Stimulated activated effector memory CD8-positive, alpha-beta T cell treated with anti-CD3 and anti-CD28 coated beads, Interleukin-12 subunit alpha, Interleukin-12 subunit beta, amount 100 ng/mL, for 72 hours (primary cell): Measurements from ENCODE around the gene FKBP15.
"Not testable (repeated sequence)": the region's sequence is repeated elsewhere in the genome, so short reads cannot be mapped to it uniquely, and the experiment has no call there.

Experiments
- ATAC-seq: fragments of 150-1000 bp; cut with Tn5 transposase; 2 replicates; pipeline ENCODE4 v1.10.0; 2021
- DNase-seq, 2 donors: peaks; one replicate each; pipeline ENCODE4 v3.0.0; 2021 to 2022; ENCODE audit warnings: low spot score in 2 of 2
- H3K27ac Mint-ChIP-seq: one replicate; pipeline ENCODE4 v1.8.0; 2022; ENCODE audit warnings: mild to moderate bottlenecking, mixed read lengths
- H3K36me3 Mint-ChIP-seq: one replicate; pipeline ENCODE4 v1.8.0; 2022; ENCODE audit warnings: mild to moderate bottlenecking, mixed read lengths
- H3K4me1 Mint-ChIP-seq: one replicate; pipeline ENCODE4 v1.8.0; 2022; ENCODE audit warnings: mixed read lengths
- H3K4me3 Mint-ChIP-seq: one replicate; pipeline ENCODE4 v1.8.0; 2022; ENCODE audit warnings: mild to moderate bottlenecking, mixed read lengths
- H3K9me3 Mint-ChIP-seq: one replicate; pipeline ENCODE4 v1.8.0; 2022; ENCODE audit warnings: mixed read lengths

FKBP15 gene, protein sequence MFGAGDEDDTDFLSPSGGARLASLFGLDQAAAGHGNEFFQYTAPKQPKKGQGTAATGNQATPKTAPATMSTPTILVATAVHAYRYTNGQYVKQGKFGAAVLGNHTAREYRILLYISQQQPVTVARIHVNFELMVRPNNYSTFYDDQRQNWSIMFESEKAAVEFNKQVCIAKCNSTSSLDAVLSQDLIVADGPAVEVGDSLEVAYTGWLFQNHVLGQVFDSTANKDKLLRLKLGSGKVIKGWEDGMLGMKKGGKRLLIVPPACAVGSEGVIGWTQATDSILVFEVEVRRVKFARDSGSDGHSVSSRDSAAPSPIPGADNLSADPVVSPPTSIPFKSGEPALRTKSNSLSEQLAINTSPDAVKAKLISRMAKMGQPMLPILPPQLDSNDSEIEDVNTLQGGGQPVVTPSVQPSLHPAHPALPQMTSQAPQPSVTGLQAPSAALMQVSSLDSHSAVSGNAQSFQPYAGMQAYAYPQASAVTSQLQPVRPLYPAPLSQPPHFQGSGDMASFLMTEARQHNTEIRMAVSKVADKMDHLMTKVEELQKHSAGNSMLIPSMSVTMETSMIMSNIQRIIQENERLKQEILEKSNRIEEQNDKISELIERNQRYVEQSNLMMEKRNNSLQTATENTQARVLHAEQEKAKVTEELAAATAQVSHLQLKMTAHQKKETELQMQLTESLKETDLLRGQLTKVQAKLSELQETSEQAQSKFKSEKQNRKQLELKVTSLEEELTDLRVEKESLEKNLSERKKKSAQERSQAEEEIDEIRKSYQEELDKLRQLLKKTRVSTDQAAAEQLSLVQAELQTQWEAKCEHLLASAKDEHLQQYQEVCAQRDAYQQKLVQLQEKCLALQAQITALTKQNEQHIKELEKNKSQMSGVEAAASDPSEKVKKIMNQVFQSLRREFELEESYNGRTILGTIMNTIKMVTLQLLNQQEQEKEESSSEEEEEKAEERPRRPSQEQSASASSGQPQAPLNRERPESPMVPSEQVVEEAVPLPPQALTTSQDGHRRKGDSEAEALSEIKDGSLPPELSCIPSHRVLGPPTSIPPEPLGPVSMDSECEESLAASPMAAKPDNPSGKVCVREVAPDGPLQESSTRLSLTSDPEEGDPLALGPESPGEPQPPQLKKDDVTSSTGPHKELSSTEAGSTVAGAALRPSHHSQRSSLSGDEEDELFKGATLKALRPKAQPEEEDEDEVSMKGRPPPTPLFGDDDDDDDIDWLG

DNA sequence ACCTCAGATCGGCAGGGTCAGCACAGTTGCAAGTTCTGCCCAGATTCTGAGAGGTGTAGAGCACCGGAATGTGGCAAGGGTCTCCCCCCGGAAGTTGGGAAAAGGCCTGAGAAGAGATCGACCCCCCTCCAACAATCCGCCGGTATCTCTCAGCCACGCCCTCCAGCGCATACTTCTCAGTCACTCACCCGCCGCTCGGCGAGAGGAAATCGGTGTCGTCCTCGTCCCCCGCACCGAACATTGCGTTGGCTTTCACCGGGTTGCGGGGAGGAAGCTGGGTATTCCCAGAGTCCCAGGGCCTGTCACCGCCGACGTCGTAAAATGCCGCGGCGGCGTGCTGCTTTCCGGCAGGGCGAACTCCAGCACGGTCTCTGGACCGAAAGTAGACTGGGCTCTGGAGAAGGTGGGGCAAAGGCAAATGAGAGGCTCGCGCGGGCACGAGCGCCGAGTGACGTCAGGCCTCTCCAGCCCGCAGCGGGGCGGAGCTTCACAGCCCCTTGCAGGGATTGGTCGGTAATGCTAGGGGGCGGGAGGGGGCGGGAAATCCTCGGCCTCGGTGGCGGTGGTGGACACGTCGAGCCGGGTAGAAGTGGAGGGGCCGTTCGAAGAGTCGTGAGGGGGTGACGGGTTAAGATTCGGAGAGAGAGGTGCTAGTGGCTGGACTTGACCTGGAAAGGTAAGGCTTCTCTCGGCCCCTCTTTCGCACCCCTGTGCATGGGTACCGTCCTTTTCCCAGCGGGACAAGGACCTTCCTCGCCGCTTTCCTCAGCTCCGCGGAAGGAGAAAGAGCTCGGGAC lies at the start of gene FKBP15, which contains the start of gene SLC31A1:
Gene FKBP15 (minus strand): TSS at position 275 of the 797 bp plus-strand sequence. CDS start 34 bp downstream, at position 241.
Gene SLC31A1 (plus strand): TSS at position 542 of the 797 bp plus-strand sequence. CDS start 34,605 bp downstream, outside the sequence.
- Mint-ChIP-seq H3K27ac (peak within 1 kb of the TSS; percentile 95), H3K9me3 (no peaks in the 10 kb centered on the region), H3K36me3 (peaks cover 37% of the 10 kb centered on the region), H3K4me3 (peak within 1 kb of the TSS; percentile 93), H3K4me1 (peaks cover 19% of the 10 kb centered on the region)
- peak; percentile 95 for ATAC-seq
- peak; percentile 92 to 97 for DNase-seq

DNA sequence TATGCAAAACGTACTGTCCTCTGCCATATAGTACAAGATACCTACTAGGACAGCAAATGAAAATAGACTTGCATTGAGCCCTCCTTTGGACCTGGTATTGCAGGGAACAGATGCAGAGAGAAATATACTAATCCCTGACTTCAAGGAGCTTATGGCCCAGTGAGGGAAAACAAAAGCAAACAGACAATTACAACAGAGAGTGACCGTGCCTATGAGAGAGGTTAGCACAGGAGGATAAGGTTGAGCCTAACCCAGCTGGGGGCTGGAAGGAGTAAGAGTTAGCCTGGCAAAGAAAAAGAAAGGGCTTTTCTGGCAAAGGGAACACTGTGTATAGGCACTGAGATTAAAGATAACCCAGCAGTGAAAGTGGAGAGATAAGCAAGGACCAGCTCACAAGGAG lies 48.8 kb upstream of the FKBP15 start:
- H3K4me1 Mint-ChIP-seq: peaks cover 18% of the 10 kb centered on the region
- H3K4me3 Mint-ChIP-seq: no peak overlapping the region
- peaks cover 87% of the 10 kb centered on the region for H3K36me3 Mint-ChIP-seq
- H3K9me3 Mint-ChIP-seq: no peaks in the 10 kb centered on the region
- H3K27ac Mint-ChIP-seq: peak overlapping the region; percentile 21
- DNase-seq: no peak
- ATAC-seq: no peak

DNA sequence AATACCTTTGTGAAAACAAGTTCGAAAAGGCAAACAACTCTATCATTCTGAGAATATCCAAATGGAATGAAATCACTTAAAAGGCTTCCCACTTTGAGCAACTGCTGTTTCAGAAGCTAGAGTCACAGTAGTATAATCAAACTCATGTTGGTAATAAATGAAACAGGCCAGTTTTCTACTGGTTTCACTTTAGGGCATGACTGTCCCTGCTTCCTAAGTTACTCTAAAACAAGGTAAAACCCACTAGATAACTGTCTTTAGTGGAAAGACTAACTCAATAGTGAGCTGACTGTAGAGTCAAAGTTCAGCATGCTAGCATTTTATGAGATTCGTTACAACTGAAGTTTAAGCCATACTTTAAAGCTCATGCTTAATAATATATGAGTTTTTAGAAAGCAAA lies 48.3 kb upstream of the FKBP15 start:
- DNase-seq (no peak), ATAC-seq (peak; percentile 87)
- no peaks in the 10 kb centered on the region for H3K9me3 Mint-ChIP-seq
- H3K27ac Mint-ChIP-seq: peak overlapping the region; percentile 21
- H3K36me3 Mint-ChIP-seq: peaks cover 92% of the 10 kb centered on the region
- peaks cover 16% of the 10 kb centered on the region for H3K4me1 Mint-ChIP-seq
- H3K4me3 Mint-ChIP-seq: no peak overlapping the region

DNA sequence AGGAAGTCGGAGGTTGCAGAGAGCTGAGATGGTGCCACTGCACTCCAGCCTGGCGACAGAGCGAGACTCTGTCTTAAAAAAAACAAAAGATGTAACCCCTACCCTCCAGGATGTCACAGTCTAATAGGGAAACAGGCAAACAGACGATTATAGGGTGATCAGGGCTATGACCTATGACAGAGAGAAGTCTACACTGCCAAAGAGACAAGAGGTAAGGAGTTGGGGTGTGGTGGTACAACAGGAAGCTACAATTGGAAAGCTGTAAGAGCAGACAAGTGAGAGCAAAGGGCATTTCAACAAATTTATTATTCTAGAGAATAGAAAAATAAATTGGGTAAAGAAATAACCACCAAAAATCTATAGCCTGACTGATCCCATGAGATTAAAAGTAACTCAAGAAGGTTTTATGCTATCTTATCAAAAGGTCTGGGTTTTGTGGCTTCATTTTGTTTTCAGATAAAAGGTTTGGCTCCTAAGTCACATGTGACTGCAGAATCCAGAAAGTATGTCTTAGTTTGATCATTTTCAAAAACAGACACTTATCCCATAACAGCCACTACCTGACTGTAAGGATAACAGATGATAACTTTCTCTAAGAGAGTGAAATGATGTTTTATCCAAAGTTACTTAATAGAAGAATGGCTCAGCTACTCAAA lies 47.0 kb upstream of the FKBP15 start:
- Mint-ChIP-seq H3K27ac (peak overlapping the region; percentile 69), H3K4me3 (no peak overlapping the region), H3K4me1 (peaks cover 12% of the 10 kb centered on the region), H3K9me3 (no peaks in the 10 kb centered on the region), H3K36me3 (peaks cover 89% of the 10 kb centered on the region)
- ATAC-seq (no peak), DNase-seq (no peak)

DNA sequence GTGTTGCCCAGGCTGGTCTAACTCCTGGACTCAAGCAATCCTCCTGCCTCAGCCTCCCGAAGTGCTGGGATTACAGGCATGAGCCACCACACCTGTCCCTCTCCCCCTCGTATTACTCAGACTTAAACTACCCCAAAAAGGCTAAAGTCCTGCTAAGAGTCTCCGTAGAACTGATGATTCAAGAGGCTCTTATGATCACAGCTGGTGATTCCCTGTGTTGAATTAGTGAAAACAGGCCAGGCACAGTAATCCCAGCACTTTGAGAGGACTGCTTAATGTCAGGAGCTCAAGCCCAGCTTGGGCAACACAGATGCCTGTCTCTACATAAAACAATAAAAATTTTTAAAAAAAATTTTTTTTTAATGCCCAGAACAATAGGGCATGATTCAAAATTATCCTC lies 45.1 kb upstream of the FKBP15 start:
- Mint-ChIP-seq H3K36me3 (peaks cover 72% of the 10 kb centered on the region), H3K27ac (no peak overlapping the region), H3K4me1 (peaks cover 12% of the 10 kb centered on the region), H3K4me3 (no peak overlapping the region), H3K9me3 (no peaks in the 10 kb centered on the region)
- DNase-seq (no peak), ATAC-seq (no peak)

DNA sequence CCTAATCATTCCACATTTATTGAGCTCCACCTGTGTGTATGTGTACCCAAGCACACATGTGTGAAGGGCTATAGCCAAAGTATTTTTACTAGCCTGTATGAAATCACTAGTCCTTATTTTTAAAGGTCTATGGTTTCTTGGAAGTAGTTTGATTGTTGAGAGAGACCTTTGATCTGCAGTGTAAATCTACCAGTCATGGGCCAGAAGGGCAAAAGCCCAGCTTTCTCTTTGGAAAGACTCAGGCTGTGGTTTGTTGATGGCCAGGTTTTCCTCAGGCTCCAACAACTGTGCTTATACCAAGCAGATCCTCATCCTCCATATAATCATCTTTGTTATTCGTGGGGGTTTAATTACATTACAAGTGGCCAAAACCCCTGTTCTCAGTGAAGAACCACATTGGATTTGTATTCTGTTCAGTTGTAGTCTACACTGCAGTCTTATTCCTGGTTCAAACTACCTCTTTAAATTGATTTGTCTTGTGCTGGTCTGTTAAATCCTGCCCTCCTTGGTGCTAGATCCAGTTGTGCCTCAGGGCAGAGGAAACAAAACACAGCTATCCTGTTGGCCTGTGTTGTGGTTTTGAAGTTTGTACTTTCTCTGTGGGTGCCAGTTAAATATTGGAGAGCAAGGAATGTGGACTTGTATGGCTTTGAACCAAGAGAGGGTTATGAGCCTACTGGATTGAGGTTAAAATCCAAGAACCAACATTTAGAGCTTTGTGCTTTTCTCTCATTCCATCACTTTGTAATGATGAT lies 41.0 kb upstream of the FKBP15 start:
- H3K4me3 Mint-ChIP-seq: no peak overlapping the region
- peaks cover 72% of the 10 kb centered on the region for H3K36me3 Mint-ChIP-seq
- no peak overlapping the region for H3K27ac Mint-ChIP-seq
- no peaks in the 10 kb centered on the region for H3K9me3 Mint-ChIP-seq
- ATAC-seq (no peak), DNase-seq (no peak)
- no peaks in the 10 kb centered on the region for H3K4me1 Mint-ChIP-seq

DNA sequence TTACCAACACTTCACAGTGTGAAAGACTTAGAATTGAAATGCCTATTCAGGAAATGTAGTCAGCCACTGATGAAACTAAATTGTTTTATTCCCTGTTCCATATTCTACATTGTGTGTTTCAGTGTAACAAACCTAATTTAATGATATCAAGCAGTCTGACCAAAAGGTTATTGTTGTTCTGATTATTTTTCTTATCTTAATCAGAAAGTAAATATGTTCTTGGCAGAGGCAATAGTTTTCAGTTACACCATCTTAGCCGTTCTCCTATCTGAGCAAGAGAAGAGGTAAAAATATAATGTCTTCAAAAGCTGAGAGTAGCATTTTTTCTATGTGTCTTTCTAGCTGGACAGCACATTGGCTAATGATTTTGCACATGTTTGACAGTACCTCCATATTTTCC lies 37.2 kb upstream of the FKBP15 start:
- no peak overlapping the region for H3K4me3 Mint-ChIP-seq
- H3K4me1 Mint-ChIP-seq: no peaks in the 10 kb centered on the region
- H3K9me3 Mint-ChIP-seq: no peaks in the 10 kb centered on the region
- DNase-seq: no peak
- no peak for ATAC-seq
- H3K36me3 Mint-ChIP-seq: peaks cover 54% of the 10 kb centered on the region
- no peak overlapping the region for H3K27ac Mint-ChIP-seq

DNA sequence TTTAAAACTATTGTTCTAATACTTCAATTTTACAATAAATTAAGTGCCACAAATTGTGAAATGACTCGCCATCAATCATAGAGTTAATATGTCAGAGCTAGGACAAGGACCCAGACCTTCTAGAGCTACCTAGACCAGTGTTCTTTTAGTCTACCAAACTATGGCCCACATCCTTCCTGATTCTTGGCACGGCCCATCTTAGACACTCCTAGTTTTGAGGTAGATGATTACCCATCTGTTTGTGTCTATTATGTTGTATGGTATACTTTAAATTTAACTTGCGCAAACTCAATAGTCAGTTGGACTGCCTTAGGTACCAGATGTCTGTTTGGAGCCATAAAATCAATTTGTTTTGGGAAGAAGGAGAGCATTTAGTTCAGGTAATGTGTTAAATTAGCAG lies 36.8 kb upstream of the FKBP15 start:
- peaks cover 54% of the 10 kb centered on the region for H3K36me3 Mint-ChIP-seq
- no peak overlapping the region for H3K27ac Mint-ChIP-seq
- H3K9me3 Mint-ChIP-seq: no peaks in the 10 kb centered on the region
- no peaks in the 10 kb centered on the region for H3K4me1 Mint-ChIP-seq
- no peak for DNase-seq
- no peak for ATAC-seq
- no peak overlapping the region for H3K4me3 Mint-ChIP-seq

DNA sequence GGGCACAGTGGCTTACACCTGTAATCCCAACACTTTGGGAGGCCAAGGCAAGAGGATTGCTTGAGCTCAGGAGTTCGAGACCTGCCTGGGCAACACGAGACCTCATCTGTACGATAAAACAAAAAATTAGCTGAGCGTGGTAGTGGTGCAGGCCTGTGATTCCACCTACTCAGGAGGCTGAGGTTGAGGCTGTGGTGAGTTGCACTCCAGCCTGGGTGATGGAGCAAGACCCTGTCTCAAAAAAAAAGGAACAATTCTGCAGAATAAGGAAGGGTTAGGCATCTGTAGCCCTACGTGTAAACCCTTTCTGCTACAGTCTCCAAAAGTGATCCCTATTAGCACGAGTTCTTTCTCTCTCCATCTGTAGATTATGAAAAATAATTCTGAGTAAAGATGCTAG lies 34.4 kb upstream of the FKBP15 start:
- DNase-seq (no peak), ATAC-seq (no peak)
- Mint-ChIP-seq H3K4me3 (no peak overlapping the region), H3K4me1 (no peaks in the 10 kb centered on the region), H3K9me3 (no peaks in the 10 kb centered on the region), H3K27ac (no peak overlapping the region), H3K36me3 (peaks cover 44% of the 10 kb centered on the region)

DNA sequence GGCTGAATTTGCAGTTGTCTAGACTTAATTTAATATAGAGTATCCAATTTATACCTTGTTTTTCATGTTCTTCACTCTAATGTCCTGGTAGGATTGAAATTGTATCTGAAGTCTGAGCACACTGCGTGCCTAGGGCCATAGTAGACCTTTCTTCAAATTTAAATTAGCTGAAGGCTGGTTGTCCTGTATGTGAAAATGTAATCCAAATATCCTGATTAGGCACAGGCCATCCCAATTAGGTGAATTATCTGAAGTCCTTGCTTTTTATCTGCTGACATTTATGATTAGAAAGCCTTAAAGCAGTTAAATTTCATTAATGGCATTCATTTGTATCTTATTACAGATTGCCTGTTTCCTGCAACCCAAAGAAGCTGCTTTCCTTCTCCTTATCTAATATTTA lies 33.9 kb upstream of the FKBP15 start:
- Mint-ChIP-seq H3K4me1 (no peaks in the 10 kb centered on the region), H3K36me3 (peaks cover 39% of the 10 kb centered on the region), H3K4me3 (no peak overlapping the region), H3K27ac (no peak overlapping the region), H3K9me3 (no peaks in the 10 kb centered on the region)
- DNase-seq (no peak), ATAC-seq (no peak)

DNA sequence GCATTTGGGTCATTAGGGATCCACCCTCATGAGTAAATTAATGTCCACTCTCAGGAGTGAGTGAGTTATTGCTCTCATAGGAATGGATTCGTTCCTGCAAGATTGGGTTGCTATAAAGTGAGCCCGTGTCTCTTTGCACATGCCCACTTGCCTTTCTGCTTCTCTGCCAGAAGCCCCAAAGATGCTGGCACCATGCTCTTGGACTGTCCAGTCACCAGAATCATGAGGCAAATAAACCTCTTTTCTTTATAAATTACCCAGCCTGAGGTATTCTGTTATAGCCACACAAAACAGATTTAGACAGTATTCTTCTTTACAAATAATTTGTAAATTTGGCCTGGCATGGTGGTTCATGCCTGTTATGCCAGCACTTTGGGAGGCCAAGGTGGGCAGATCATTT lies 29.7 kb upstream of the FKBP15 start:
- ATAC-seq (no peak), DNase-seq (no peak)
- no peak overlapping the region for H3K4me3 Mint-ChIP-seq
- H3K36me3 Mint-ChIP-seq: no peaks in the 10 kb centered on the region
- H3K9me3 Mint-ChIP-seq: no peaks in the 10 kb centered on the region
- no peaks in the 10 kb centered on the region for H3K4me1 Mint-ChIP-seq
- no peak overlapping the region for H3K27ac Mint-ChIP-seq

DNA sequence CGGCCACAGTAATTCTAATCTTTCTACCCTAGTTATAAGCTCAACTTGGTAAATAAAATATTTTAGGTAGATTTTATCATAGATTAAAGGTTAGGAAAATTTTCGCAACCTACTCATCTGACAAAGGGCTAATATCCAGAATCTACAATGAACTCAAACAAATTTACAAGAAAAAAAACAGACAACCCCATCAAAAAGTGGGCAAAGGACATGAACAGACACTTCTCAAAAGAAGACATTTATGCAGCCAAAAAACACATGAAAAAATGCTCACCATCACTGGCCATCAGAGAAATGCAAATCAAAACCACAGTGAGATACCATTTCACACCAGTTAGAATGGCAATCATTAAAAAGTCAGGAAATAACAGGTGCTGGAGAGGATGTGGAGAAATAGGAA lies 28.6 kb upstream of the FKBP15 start:
- not testable (repeated sequence) for H3K4me1 Mint-ChIP-seq, DNase-seq, H3K36me3 Mint-ChIP-seq, H3K9me3 Mint-ChIP-seq, H3K27ac Mint-ChIP-seq, ATAC-seq, H3K4me3 Mint-ChIP-seq

DNA sequence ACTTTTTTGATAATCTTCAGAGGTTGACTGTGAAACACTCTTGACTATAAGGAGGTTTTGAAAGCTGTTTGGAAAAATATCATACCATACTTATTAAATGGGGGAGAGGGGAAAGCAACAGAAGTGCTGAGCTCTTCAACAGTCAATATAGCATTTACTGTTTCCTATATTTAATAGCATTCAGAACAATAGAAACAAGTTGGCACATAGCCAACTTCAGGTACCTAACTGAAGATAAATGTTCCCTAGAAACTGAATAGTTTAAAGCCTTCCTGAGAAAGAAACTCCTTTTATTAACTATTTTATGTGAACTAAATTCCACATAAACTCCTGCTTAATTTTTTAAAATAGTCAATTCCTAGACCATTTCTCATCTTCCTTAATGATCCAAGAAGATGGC lies 26.6 kb upstream of the FKBP15 start:
- Mint-ChIP-seq H3K36me3 (no peaks in the 10 kb centered on the region), H3K4me1 (no peaks in the 10 kb centered on the region), H3K27ac (no peak overlapping the region), H3K9me3 (no peaks in the 10 kb centered on the region), H3K4me3 (no peak overlapping the region)
- ATAC-seq (no peak), DNase-seq (no peak)

DNA sequence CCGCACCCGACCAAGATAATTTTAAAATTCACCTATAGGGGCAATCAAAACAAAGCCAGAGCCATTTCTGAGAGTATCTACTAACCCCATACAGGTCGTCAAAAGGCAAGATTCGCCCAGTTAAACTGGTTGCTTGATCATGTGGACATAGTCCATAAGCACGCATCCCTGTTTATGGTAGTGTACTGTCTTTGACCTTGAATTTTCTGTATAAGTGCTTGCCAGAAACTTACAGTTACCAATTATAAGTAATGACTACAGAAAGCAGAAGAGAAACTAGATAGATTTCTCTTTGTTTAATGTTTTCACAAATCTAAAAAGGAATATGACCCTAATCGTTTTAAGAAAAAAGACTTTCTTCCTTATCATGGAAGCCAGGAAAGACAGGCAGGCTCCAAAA lies 25.9 kb upstream of the FKBP15 start:
- H3K36me3 Mint-ChIP-seq: no peaks in the 10 kb centered on the region
- no peak overlapping the region for H3K27ac Mint-ChIP-seq
- no peak for DNase-seq
- no peaks in the 10 kb centered on the region for H3K4me1 Mint-ChIP-seq
- H3K4me3 Mint-ChIP-seq: no peak overlapping the region
- no peak for ATAC-seq
- no peaks in the 10 kb centered on the region for H3K9me3 Mint-ChIP-seq
